ENCODE measurements around the gene TMPRSS13.

The TMPRSS13 gene

GRCh38 chr11:117884994-117885393, 44.2 kb downstream of the TMPRSS13 start:
- no peak for DNase-seq

GRCh38 chr11:117883063-117883462, 46.1 kb downstream of the TMPRSS13 start:
- no peak for DNase-seq

- DNase-seq: no peak
Observed at GRCh38 chr11:117882311-117882905, 46.8 kb downstream of the TMPRSS13 start.

- DNase-seq: no peak
Observed at GRCh38 chr11:117881217-117881616, 48.0 kb downstream of the TMPRSS13 start.

GRCh38 chr11:117879516-117880480, 49.4 kb downstream of the TMPRSS13 start:
- DNase-seq: no peak

- DNase-seq: no peak
Observed at GRCh38 chr11:117878939-117879475, 50.2 kb downstream of the TMPRSS13 start.

- no peak for DNase-seq
Observed at GRCh38 chr11:117878314-117878938, 50.8 kb downstream of the TMPRSS13 start.

GRCh38 chr11:117877120-117877784, 52.0 kb downstream of the TMPRSS13 start:
- DNase-seq: no peak

GRCh38 chr11:117876341-117877119, 52.7 kb downstream of the TMPRSS13 start, which contains the start of gene FXYD6:
Gene FXYD6 (minus strand): TSS chr11:117876658. CDS start chr11:117842776, 33,882 bp downstream.
- DNase-seq: no peak

GRCh38 chr11:117876059-117876340, 53.2 kb downstream of the TMPRSS13 start:
- no peak for DNase-seq

- DNase-seq: peak; percentile 14 to 15
Observed at GRCh38 chr11:117875382-117876058, 53.7 kb downstream of the TMPRSS13 start.

- no peak for DNase-seq
Observed at GRCh38 chr11:117874910-117875381, 54.3 kb downstream of the TMPRSS13 start.

GRCh38 chr11:117874253-117874909, 54.8 kb downstream of the TMPRSS13 start:
- DNase-seq: no peak

GRCh38 chr11:117873828-117874125, 55.4 kb downstream of the TMPRSS13 start:
- DNase-seq: no peak

- no peak for DNase-seq
Observed at GRCh38 chr11:117872975-117873827, 56.0 kb downstream of the TMPRSS13 start.

- DNase-seq: no peak
Observed at GRCh38 chr11:117872420-117872961, 56.7 kb downstream of the TMPRSS13 start.

GRCh38 chr11:117871784-117872183, 57.4 kb downstream of the TMPRSS13 start:
- DNase-seq: no peak

GRCh38 chr11:117871160-117871559, 58.0 kb downstream of the TMPRSS13 start:
- DNase-seq: no peak

GRCh38 chr11:117870103-117870952, 58.9 kb downstream of the TMPRSS13 start:
- no peak for DNase-seq
